HG03432 (cell line): Measurements from ENCODE around the gene VAPB.

Experiments used
- ATAC-seq: cut with Tn5 transposase; IDR thresholded peaks from one replicate; pipeline ENCODE4 v1.9.1; 2021; ENCODE audit warnings: mild to moderate bottlenecking, moderate library complexity; ENCODE audit not compliant: unreplicated experiment

Gene VAPB

GRCh38 chr20:58458342-58459057 is 69.5 kb downstream of the VAPB start:
- ATAC-seq = peak; percentile 98

- peak; percentile 24 for ATAC-seq
These were observed 70.2 kb downstream of the VAPB start for GRCh38 chr20:58459058-58459750.

GRCh38 chr20:58461104-58461503 is 72.1 kb downstream of the VAPB start:
- no peak for ATAC-seq

- no peak for ATAC-seq
These were observed 72.9 kb downstream of the VAPB start for GRCh38 chr20:58461899-58462298.

GRCh38 chr20:58463256-58463655 is 74.2 kb downstream of the VAPB start:
- ATAC-seq = no peak

- no peak for ATAC-seq
These were observed 75.8 kb downstream of the VAPB start for GRCh38 chr20:58464838-58465237.

- ATAC-seq = no peak
These were observed 77.2 kb downstream of the VAPB start for GRCh38 chr20:58466095-58466708.

GRCh38 chr20:58466729-58467571 is 77.9 kb downstream of the VAPB start:
- ATAC-seq = no peak

- ATAC-seq = no peak
These were observed 78.8 kb downstream of the VAPB start for GRCh38 chr20:58467572-58468527.

GRCh38 chr20:58469616-58470015 is 80.6 kb downstream of the VAPB start:
- ATAC-seq = no peak

GRCh38 chr20:58470336-58471192 is 81.5 kb downstream of the VAPB start:
- ATAC-seq = no peak

GRCh38 chr20:58471193-58472164 is 82.5 kb downstream of the VAPB start:
- ATAC-seq = no peak

GRCh38 chr20:58472273-58473018 is 83.4 kb downstream of the VAPB start:
- ATAC-seq = no peak

- no peak for ATAC-seq
These were observed 84.7 kb downstream of the VAPB start for GRCh38 chr20:58473453-58474425.

GRCh38 chr20:58475466-58475865 is 86.4 kb downstream of the VAPB start:
- no peak for ATAC-seq

GRCh38 chr20:58478141-58478805 is 89.2 kb downstream of the VAPB start:
- ATAC-seq = no peak
